GM12878 (cell line): ENCODE results near the gene MRPS21. TPM values are rescaled to one million over a fixed set of nuclear protein-coding genes. Genes with fewer than 3 reads are reported as not detected.

Source experiments
- ATAC-seq: fragments of 200-7000 bp; cut with Tn5 transposase; 3 replicates; pipeline ENCODE4 v1.9.1; 2020; ENCODE audit warnings: mild to moderate bottlenecking, moderate library complexity
- BruUV-seq: library from RNA; stranded (reverse); fragments of 400-500 nt; replicated peaks from 2 replicates; lab custom pipeline; 2021; lab: Mats Ljungman, UMichigan
- CTCF ChIA-PET: fragments of 300-600 bp; sonication (Branson Sonifier 250); formaldehyde crosslinking; extraction: SDS; loops from one replicate; lab custom pipeline; 2021; ENCODE audit warnings: inconsistent platforms; lab: Yijun Ruan, JAX
- POLR2A ChIA-PET: fragments of 350-600 bp; formaldehyde crosslinking; extraction: SDS; loops from one replicate; lab custom pipeline; 2021; ENCODE audit warnings: inconsistent platforms; lab: Charles Lee
- RAD21 ChIA-PET: fragments of 300-600 bp; sonication (Branson Sonifier 250); formaldehyde crosslinking; loops from one replicate; lab custom pipeline; 2023; ENCODE audit warnings: antibody characterized with exemption; ENCODE audit not compliant: unreplicated experiment; lab: Charles Lee
- SMC1A ChIA-PET: fragments of 300-600 bp; sonication (Branson Sonifier 250); formaldehyde crosslinking; loops from one replicate; lab custom pipeline; 2023; ENCODE audit not compliant: unreplicated experiment, uncharacterized antibody; lab: Charles Lee
- DNase-seq: peaks from one replicate; pipeline ENCODE4 v3.0.0-alpha.2; 2011; ENCODE audit warnings: low read depth, low spot score
- FAIRE-seq: peaks from 3 replicates; lab custom pipeline; 2011; peaks lifted over from hg19 to GRCh38; lab: Jason Lieb, UNC
- H2AFZ ChIP-seq: 2 replicates; pipeline ENCODE4 v1.6.0; 2011; ENCODE audit warnings: low read depth, low read length, control low read depth; ENCODE audit not compliant: control insufficient read depth
- H3K27ac ChIP-seq: 2 replicates; pipeline ENCODE4 v1.5.1; 2011; ENCODE audit warnings: control low read depth; ENCODE audit not compliant: control insufficient read depth, insufficient read depth
- H3K27me3 ChIP-seq, 2 experiments: replicated peaks in 1 of 2; 2 replicates each; pipeline versions ENCODE4 v1.6.0 to v1.6.1; 2011; ENCODE audit warnings: low read length in 1 of 2; ENCODE audit not compliant: control insufficient read depth in 2 of 2, insufficient read depth in 2 of 2
- H3K36me3 ChIP-seq, 2 experiments: 2 replicates each; pipeline ENCODE4 v1.5.1; 2011; ENCODE audit warnings: low read length in 1 of 2; ENCODE audit not compliant: control insufficient read depth in 2 of 2, insufficient read depth in 2 of 2
- H3K4me1 ChIP-seq: 2 replicates; pipeline ENCODE4 v1.6.1; 2011; ENCODE audit warnings: mild to moderate bottlenecking, low read length, moderate library complexity, mixed read lengths; ENCODE audit not compliant: control insufficient read depth, insufficient read depth
- H3K4me2 ChIP-seq: 2 replicates; pipeline ENCODE4 v1.6.0; 2011; ENCODE audit warnings: control low read depth; ENCODE audit not compliant: control insufficient read depth, insufficient read depth
- H3K4me3 ChIP-seq: fragments of 200-600 bp; sonication (generic); 2 replicates; pipeline ENCODE4 v1.5.1; 2016
- H3K79me2 ChIP-seq: 2 replicates; pipeline ENCODE4 v1.6.0; 2011; ENCODE audit warnings: low read length; ENCODE audit not compliant: control insufficient read depth, insufficient read depth
- H3K9ac ChIP-seq: 2 replicates; pipeline ENCODE4 v1.8.0; 2011; ENCODE audit warnings: low read length, control low read depth, mixed read lengths; ENCODE audit not compliant: control insufficient read depth, insufficient read depth
- H3K9me3 ChIP-seq: replicated peaks from 3 replicates; pipeline ENCODE4 v1.5.1; 2011; ENCODE audit warnings: mild to moderate bottlenecking, low read length; ENCODE audit not compliant: control insufficient read depth, insufficient read depth
- H4K20me1 ChIP-seq: 2 replicates; pipeline ENCODE4 v1.6.0; 2011; ENCODE audit not compliant: control insufficient read depth, insufficient read depth
- BCL11A ChIP-seq: IDR thresholded peaks from 2 replicates; pipeline ENCODE4 v1.6.1; 2011; ENCODE audit warnings: low read depth, low read length
- BHLHE40 ChIP-seq, 2 experiments: fragments of 450-650 bp in 1 of 2; IDR thresholded peaks; 2 replicates each; pipeline ENCODE4 v1.6.1; 2011 to 2017; ENCODE audit warnings: low read depth in 2 of 2, borderline replicate concordance in 1 of 2, improper control_type of control experiment in 1 of 2, low read length in 1 of 2, mild to moderate bottlenecking in 1 of 2
- E4F1 ChIP-seq: fragments of 450-650 bp; IDR thresholded peaks from 2 replicates; pipeline ENCODE4 v1.6.1; 2018; ENCODE audit warnings: borderline replicate concordance, mild to moderate bottlenecking; ENCODE audit not compliant: partially characterized antibody
- EGR1 ChIP-seq, 2 experiments: IDR thresholded peaks; 1 replicate in 1 of 2; 2 replicates in 1 of 2; pipeline ENCODE4 v1.6.1; 2011 to 2012; ENCODE audit warnings: low read depth in 2 of 2, low read length in 2 of 2, borderline replicate concordance in 1 of 2, mild to moderate bottlenecking in 1 of 2, moderate library complexity in 1 of 2
- EP300 ChIP-seq, 2 experiments: fragments of 150-350 bp in 1 of 2; IDR thresholded peaks; 2 replicates each; pipeline ENCODE4 v1.6.1; 2011 to 2012; ENCODE audit warnings: low read depth in 2 of 2, low read length in 2 of 2, borderline replicate concordance in 1 of 2, improper control_type of control experiment in 1 of 2, inconsistent platforms in 1 of 2; ENCODE audit not compliant: control insufficient read depth in 1 of 2
- ESRRA ChIP-seq: IDR thresholded peaks from 2 replicates; pipeline ENCODE4 v1.6.1; 2012; ENCODE audit warnings: mild to moderate bottlenecking, low read length, improper control_type of control experiment
- FOXK2 ChIP-seq: fragments of 450-650 bp; IDR thresholded peaks from 2 replicates; pipeline ENCODE4 v1.6.1; 2017; ENCODE audit warnings: mild to moderate bottlenecking, moderate library complexity
- IRF4 ChIP-seq: IDR thresholded peaks from 2 replicates; pipeline ENCODE4 v1.6.1; 2011; ENCODE audit warnings: low read depth, low read length
- IRF5 ChIP-seq: fragments of 450-650 bp; IDR thresholded peaks from 2 replicates; pipeline ENCODE4 v1.6.1; 2017; ENCODE audit warnings: borderline replicate concordance
- JUNB ChIP-seq: IDR thresholded peaks from 2 replicates; pipeline ENCODE4 v1.6.1; 2016; ENCODE audit warnings: antibody characterized with exemption, mild to moderate bottlenecking
- MLLT1 ChIP-seq: fragments of 450-650 bp; IDR thresholded peaks from 2 replicates; pipeline ENCODE4 v1.6.1; 2016; ENCODE audit warnings: mild to moderate bottlenecking
- MYB ChIP-seq: fragments of 150-350 bp; IDR thresholded peaks from 2 replicates; pipeline ENCODE4 v1.6.1; 2014; ENCODE audit warnings: mild to moderate bottlenecking, low read depth, low read length, borderline replicate concordance
- SMAD5 ChIP-seq: IDR thresholded peaks from 2 replicates; pipeline ENCODE4 v1.6.1; 2016; ENCODE audit warnings: antibody characterized with exemption, low read depth
- SREBF2 ChIP-seq: IDR thresholded peaks from 2 replicates; pipeline ENCODE4 v1.6.1; 2012; ENCODE audit warnings: mild to moderate bottlenecking, low read length
- TCF7 ChIP-seq: IDR thresholded peaks from 2 replicates; pipeline ENCODE4 v1.6.1; 2014; ENCODE audit warnings: antibody characterized with exemption, borderline replicate concordance
- WGBS: methylation state at CpG from one replicate; pipeline ENCODE4 v1.1.6; 2016; ENCODE audit warnings: low lambda C conversion rate; ENCODE audit not compliant: insufficient replicate concordance, insufficient coverage; ENCODE audit errors: missing lambda C conversion rate; 5-methylcytosine and 5-hydroxymethylcytosine counted together
- in situ Hi-C: fragments of 300-500 bp; cut with MboI; formaldehyde crosslinking; loops from 9 replicates; pipeline ENCODE4 v1.14.3; 2018; ENCODE audit warnings: mixed read lengths
- intact Hi-C: fragments of 100-400 bp; cut with micrococcal nuclease; formaldehyde crosslinking; loops from one replicate; pipeline ENCODE4 v1.14.2; 2022; ENCODE audit not compliant: unreplicated experiment
- polyA plus RNA-seq, 11 experiments: library from polyadenylated mRNA; depleted of rRNA in 4 of 11; unstranded in 6 of 11; stranded (reverse) in 5 of 11; fragments of >200 nt; fragmentation: Nextera tagmentation in 4 of 11; fragmentation: Illumina TruSeq in 1 of 11; extraction: Ambion mirVana in 4 of 11; extraction: Trizol in 1 of 11; gene quantifications; 1 replicate in 1 of 11; 2 replicates in 10 of 11; pipeline versions ENCODE4 v1.2.1 to v1.2.3, GENCODE V29; 2011 to 2016; ENCODE audit warnings: inconsistent platforms in 2 of 11, missing spikeins in 2 of 11, low read depth in 1 of 11
- total RNA-seq, 4 experiments: library from RNA; depleted of rRNA in 3 of 4; stranded (reverse); fragments of >200 nt in 3 of 4; fragmentation: Illumina TruSeq in 1 of 4; extraction: Trizol in 1 of 4; gene quantifications; 2 replicates each; pipeline versions ENCODE4 v1.2.1 to v1.2.3, GENCODE V29; 2013 to 2021

MRPS21 gene
- total and polyA plus RNA-seq, 10 of the 15 experiments (the other 5 are each of a cell fraction or from before 2014, with no cell fraction given): 69.4 to 275 (median 103) TPM

GRCh38 chr1:150281758-150282557 is 11.7 kb upstream of the MRPS21 start, which contains the start of gene CIART:
Gene CIART (plus strand): TSS chr1:150282554. CDS start chr1:150283268, 714 bp downstream.
- Histone ChIP-seq H3K36me3 (no peaks in the 10 kb centered on the region), H2AFZ (peak within 1 kb of the TSS; percentile 95), H4K20me1 (no peaks in the 10 kb centered on the region), H3K27ac (no peak within 1 kb of the TSS), H3K27me3 (no peaks in the 10 kb centered on the region; a peak in 2 of 4 replicates), H3K4me1 (peaks cover 9% of the 10 kb centered on the region), H3K9ac (peak within 1 kb of the TSS; percentile 14; the same call in 1 of the 2 replicates), H3K4me3 (peak within 1 kb of the TSS; percentile 58), H3K4me2 (peak within 1 kb of the TSS; percentile 94), H3K79me2 (no peaks in the 10 kb centered on the region), H3K9me3 (no peaks in the 10 kb centered on the region; the same call in 2 of the 3 replicates)
- RAD21 ChIA-PET: interaction anchor here (0.7 to 1.6 kb wide), 9 partner anchors 13 to 209 kb away, joined by 3 to 18 read pairs (median 4); no protein-coding TSS in a partner anchor
- intact Hi-C loops (loop anchor here (1.0 kb wide), 1 partner anchor 27 kb away; no protein-coding TSS in a partner anchor), in situ Hi-C loops (no loop called here)
- 12% methylated on average over 34 of the region's 46 CpGs for WGBS
- CTCF ChIA-PET: interaction anchor here (0.6 to 3.8 kb wide), 16 partner anchors 9 to 209 kb away, joined by 3 to 98 read pairs (median 4); partner anchors contain the start of genes ANP32E and CA14
- peak; percentile 80 for ATAC-seq
- no TSS peak for BruUV-seq
- POLR2A ChIA-PET: interaction anchor here (0.5 to 0.6 kb wide), 2 partner anchors 45 to 47 kb away, joined by 6 to 7 read pairs; no protein-coding TSS in a partner anchor
- FAIRE-seq: peak; percentile 18
- no peak for DNase-seq
- SMC1A ChIA-PET: interaction anchor here (0.7 to 1.9 kb wide), 7 partner anchors 9 to 220 kb away, joined by 3 to 18 read pairs (median 4); partner anchors contain the start of genes APH1A and CA14
- no peak for TF ChIP-seq ESRRA
- TF ChIP-seq JUNB: no peak
- no peak for TF ChIP-seq FOXK2
- no peak for TF ChIP-seq E4F1
- peak; percentile 93 to 95 for TF ChIP-seq BHLHE40 (IDR thresholded peaks at IDR 0.05; ENCODE audit: borderline replicate concordance in 1 of 2, low read depth in 2 of 2, low read length in 1 of 2)
- no peak for TF ChIP-seq MYB
- no peak for TF ChIP-seq BCL11A
- TF ChIP-seq IRF5: no peak
- no peak for TF ChIP-seq IRF4
- no peak for TF ChIP-seq EP300 (IDR thresholded peaks at IDR 0.05; ENCODE audit: borderline replicate concordance in 1 of 2, control insufficient read depth in 1 of 2, low read depth in 2 of 2, low read length in 2 of 2)
- no peak for TF ChIP-seq SREBF2
- TF ChIP-seq MLLT1: peak; percentile 15; the same call in 1 of the 2 replicates
- TF ChIP-seq TCF7: no peak
- TF ChIP-seq EGR1 (IDR thresholded peaks at IDR 0.05; ENCODE audit: borderline replicate concordance in 1 of 2, low read depth in 2 of 2, low read length in 2 of 2): no peak
- no peak for TF ChIP-seq SMAD5
